ENCODE measurements around the gene KIAA1671. TPM values are rescaled to one million over a fixed set of nuclear protein-coding genes. Genes with fewer than 3 reads are reported as not detected.

Gene KIAA1671
- total RNA-seq, 1 donor from 2014 or later = 14.5 TPM

- Mint-ChIP-seq H3K36me3 (ENCODE audit: low read depth) (no peaks in the 10 kb centered on the region), H3K4me1 (peaks cover 45% of the 10 kb centered on the region), H3K27ac (ENCODE audit: unreplicated experiment) (peak overlapping the region; percentile 57), H3K4me3 (peak overlapping the region; percentile 84), H3K27me3 (ENCODE audit: low read depth) (peaks cover 3% of the 10 kb centered on the region), H3K9me3 (no peaks in the 10 kb centered on the region)
- TF ChIP-seq CTCF (conservative IDR thresholded peaks at IDR 0.05) = no peak
- DNase-seq (ENCODE audit: low read depth, low spot score) = no peak
Measured at GRCh38 chr22:25112538-25113253, 160.2 kb downstream of the KIAA1671 start.

- peaks cover 3% of the 10 kb centered on the region for H3K27me3 Mint-ChIP-seq (ENCODE audit: low read depth)
- H3K9me3 Mint-ChIP-seq = no peaks in the 10 kb centered on the region
- H3K27ac Mint-ChIP-seq (ENCODE audit: unreplicated experiment) = no peak overlapping the region
- H3K4me3 Mint-ChIP-seq = no peak overlapping the region
- DNase-seq (ENCODE audit: low read depth, low spot score) = no peak
- peaks cover 45% of the 10 kb centered on the region for H3K4me1 Mint-ChIP-seq
- TF ChIP-seq CTCF (conservative IDR thresholded peaks at IDR 0.05) = no peak
- H3K36me3 Mint-ChIP-seq (ENCODE audit: low read depth) = no peaks in the 10 kb centered on the region
Measured at GRCh38 chr22:25113316-25113721, 160.8 kb downstream of the KIAA1671 start.

GRCh38 chr22:25114369-25115362, 162.2 kb downstream of the KIAA1671 start:
- H3K4me3 Mint-ChIP-seq = peak overlapping the region; percentile 25

GRCh38 chr22:25119609-25120008, 167.1 kb downstream of the KIAA1671 start:
- H3K27me3 Mint-ChIP-seq (ENCODE audit: low read depth) = no peaks in the 10 kb centered on the region
- no peak overlapping the region for H3K4me3 Mint-ChIP-seq
- H3K9me3 Mint-ChIP-seq = peaks cover 5% of the 10 kb centered on the region
- DNase-seq (ENCODE audit: low read depth, low spot score) = no peak
- peaks cover 38% of the 10 kb centered on the region for H3K4me1 Mint-ChIP-seq
- no peak overlapping the region for H3K27ac Mint-ChIP-seq (ENCODE audit: unreplicated experiment)
- TF ChIP-seq CTCF (conservative IDR thresholded peaks at IDR 0.05) = no peak
- peaks cover 7% of the 10 kb centered on the region for H3K36me3 Mint-ChIP-seq (ENCODE audit: low read depth)

More at GRCh38 chr22:25114369-25115362, 162.2 kb downstream of the KIAA1671 start:
- Mint-ChIP-seq H3K4me1 (peaks cover 50% of the 10 kb centered on the region), H3K27me3 (ENCODE audit: low read depth) (peaks cover 3% of the 10 kb centered on the region), H3K27ac (ENCODE audit: unreplicated experiment) (no peak overlapping the region), H3K36me3 (ENCODE audit: low read depth) (no peaks in the 10 kb centered on the region), H3K9me3 (no peaks in the 10 kb centered on the region)
- no peak for DNase-seq (ENCODE audit: low read depth, low spot score)
- no peak for TF ChIP-seq CTCF (conservative IDR thresholded peaks at IDR 0.05)

GRCh38 chr22:25120093-25120561, 167.6 kb downstream of the KIAA1671 start:
- no peak for DNase-seq (ENCODE audit: low read depth, low spot score)
- Mint-ChIP-seq H3K9me3 (peaks cover 5% of the 10 kb centered on the region), H3K4me3 (no peak overlapping the region), H3K27me3 (ENCODE audit: low read depth) (no peaks in the 10 kb centered on the region), H3K36me3 (ENCODE audit: low read depth) (peaks cover 7% of the 10 kb centered on the region), H3K4me1 (peaks cover 33% of the 10 kb centered on the region), H3K27ac (ENCODE audit: unreplicated experiment) (peak overlapping the region; percentile 78)
- TF ChIP-seq CTCF (conservative IDR thresholded peaks at IDR 0.05) = no peak

All from neural crest cell (in vitro differentiated cells).